Activated T-cell treated with anti-CD3 and anti-CD28 coated beads for 48 hours (primary cell): ENCODE results near the gene ZNF155.
"Not testable (repeated sequence)": the region's sequence is repeated elsewhere in the genome, so short reads cannot be mapped to it uniquely, and the experiment has no call there.

ENCODE experiments used
- DNase-seq: peaks from one replicate; pipeline ENCODE4 v3.0.0-alpha.2; 2020; ENCODE audit warnings: low read depth

Gene ZNF155

DNA sequence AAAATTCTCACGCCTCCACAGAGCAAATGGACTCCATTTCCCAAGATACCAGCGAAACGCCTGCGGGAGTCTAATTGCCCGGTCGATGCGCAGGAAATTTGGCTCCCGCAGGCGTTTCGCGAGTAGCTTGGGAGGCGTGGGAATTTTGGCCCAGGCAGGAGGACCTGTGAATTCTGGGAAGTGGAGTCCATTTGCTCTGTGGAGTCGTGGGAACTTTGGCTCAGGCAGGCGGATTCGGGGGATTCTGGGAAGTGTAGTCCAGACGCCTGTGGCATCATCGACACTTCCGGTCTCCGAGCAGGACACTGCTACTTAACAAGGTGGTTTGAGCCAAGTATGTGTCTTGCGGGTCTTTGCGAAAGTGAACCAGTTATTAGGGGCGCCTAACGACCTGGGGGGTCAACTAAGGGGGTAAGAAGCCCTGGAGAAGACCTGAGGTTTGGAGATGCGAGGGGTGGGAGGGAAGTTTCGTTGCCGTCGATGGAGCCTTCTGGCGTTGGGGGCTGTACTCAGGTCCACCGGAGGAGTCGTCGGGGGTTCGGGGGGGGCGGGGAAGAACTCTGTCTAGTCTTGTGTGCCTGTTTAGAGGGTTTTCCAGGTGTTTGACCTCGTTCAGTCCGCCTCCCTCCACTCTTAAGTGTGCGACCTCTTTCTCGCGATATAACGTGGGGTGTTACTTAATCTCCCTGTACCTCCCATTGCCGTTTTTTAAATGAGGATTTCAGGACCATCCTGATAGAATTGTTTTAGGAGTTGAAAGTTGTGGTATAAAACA lies at the start of gene ZNF155:
Gene ZNF155 (plus strand): TSS at position 277 of the 775 bp plus-strand sequence. CDS start 4,356 bp downstream, outside the sequence.
- DNase-seq, result peak; percentile 58

DNA sequence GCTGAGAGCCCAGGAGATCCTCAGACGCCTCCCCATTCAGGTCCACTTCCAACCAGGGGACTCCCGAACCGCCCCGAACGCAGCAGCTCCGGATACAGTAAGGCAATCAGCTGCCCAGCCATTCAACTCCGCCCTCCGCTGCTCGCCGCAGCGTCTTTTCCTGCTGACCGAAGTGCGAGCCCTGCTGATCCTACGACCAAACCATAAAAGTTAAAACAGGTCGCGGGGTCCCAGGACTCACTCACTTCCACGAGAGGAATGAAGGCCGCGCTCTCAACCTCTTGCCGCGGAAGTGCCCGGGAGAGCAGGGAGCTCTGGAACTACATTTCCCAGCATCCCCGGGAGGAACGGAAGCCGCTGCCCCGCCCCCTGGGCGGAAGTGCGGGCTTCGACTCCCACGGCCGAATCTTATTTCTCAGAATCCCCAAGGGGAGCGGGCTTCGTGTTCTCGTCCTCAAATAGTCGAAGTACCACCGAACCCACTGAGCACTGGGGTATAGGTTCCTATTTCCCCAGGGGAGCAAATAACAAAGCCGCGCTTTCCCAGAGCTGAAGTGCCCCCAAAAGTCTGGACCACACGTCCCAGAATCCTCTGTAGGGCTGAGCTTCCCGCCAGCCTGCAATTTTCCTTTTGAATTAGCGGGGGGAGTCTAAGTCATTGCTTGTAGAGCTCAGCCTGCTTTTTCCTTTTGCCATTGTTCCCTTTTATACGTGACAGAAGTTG lies 48.8 kb upstream of the ZNF155 start, which contains the start of gene ZNF45:
Gene ZNF45 (minus strand): TSS at position 298 of the 724 bp plus-strand sequence. CDS start 13,097 bp downstream, outside the sequence.
- peak; percentile 83 for DNase-seq

DNA sequence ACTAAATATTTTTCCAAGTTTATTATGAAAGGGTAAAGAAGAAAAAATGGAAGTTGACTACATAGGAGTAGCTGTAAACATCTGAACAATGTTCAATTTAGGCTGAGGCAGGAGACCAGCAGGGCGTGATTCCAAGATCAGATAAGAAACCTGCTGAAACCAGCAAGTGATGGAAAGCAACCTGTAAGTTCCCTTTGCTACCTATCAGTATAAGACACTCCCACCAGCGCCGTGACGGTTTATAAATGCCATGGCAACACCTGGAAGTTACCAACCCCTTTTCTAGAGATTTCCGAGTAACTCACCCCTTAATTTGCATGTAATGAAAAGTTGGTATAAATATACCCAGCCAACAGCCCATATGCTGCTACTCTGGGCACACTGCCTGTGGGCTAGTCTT lies 47.8 kb upstream of the ZNF155 start:
- no peak for DNase-seq

- no peak for DNase-seq
Observed at GRCh38 chr19:43939557-43940260, 44.3 kb upstream of the ZNF155 start.

GRCh38 chr19:43940719-43941118 lies 43.3 kb upstream of the ZNF155 start:
- no peak for DNase-seq

DNA sequence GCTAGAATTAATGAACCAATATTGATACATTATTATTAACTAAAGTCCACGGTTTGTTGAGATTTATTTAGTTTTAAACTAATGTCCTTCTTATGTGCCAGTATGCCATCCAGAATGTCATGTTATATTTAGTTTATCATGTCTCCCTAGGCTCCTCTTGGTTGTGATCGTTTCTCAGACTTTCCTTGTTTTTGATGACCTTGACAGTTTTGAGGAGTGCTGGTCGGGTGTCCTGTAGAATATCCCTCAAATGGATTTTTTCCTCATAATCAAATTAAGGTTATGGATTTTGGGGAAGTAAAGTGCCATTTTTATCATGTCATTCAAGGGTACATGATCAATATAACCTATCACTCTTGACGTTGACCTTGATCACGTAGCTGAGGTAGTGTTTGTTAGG lies 42.8 kb upstream of the ZNF155 start:
- no peak for DNase-seq

- not testable (repeated sequence) for DNase-seq
Observed at GRCh38 chr19:43947412-43947811, 36.6 kb upstream of the ZNF155 start.

DNA sequence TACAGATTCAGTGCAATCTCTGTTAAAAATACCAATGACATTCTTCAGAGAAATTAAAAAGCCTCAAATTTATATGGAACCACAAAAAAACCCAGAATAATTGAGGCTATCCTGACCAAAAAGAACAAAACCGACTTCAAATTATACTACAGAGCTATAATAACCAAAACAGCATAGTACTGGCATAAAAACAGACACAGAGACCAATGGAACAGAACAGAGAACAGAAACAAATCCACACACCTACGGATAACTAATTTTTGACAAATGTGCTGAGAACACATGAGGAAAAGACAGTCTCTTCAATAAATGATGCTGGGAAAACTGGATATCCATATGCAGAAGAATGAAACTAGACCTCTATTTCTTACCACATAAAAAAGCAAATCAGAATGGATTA lies 34.2 kb upstream of the ZNF155 start:
- not testable (repeated sequence) for DNase-seq

DNA sequence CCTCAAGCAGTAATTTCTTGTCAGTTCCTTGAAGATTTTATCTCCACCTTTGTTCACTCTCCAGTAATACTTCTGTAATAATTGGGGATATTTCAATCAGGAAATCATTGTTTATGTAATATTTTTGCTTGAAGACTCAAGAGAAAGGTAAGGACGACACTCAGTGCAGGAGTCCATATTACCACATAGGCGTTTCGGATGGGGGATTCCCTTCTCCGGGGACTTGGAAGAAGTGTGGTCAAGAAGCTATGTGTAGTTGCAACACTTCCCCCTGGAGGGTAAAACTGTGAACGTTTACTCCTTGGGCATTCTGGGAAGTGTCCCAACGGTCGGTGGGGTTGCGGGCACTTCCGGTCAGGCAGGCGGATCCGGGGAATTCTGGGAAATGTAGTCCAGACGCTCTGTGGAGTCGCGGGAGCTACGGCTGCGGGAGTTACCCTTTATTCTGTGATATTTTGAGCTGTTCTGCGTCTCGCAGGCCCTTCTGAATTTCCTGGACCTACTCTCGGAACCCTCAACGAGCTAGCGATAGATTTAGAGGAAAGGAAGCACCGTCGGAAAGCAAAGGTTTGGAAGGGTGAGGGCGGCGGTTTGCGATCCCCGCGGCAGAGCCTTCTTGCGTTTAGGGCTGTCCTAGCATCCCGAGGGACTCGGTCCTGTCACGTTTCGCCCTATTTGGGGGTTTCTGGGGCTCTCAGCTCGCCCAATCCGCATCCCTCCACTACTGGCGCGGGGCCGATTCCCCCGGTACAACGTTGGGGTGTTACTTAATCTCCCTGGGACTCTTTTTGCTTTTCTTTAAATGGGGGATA lies 32.9 kb upstream of the ZNF155 start, which contains the start of gene ZNF221:
Gene ZNF221 (plus strand): TSS at position 395 of the 812 bp plus-strand sequence. CDS start 11,499 bp downstream, outside the sequence.
- DNase-seq, result peak; percentile 58

GRCh38 chr19:43956827-43957226 lies 27.2 kb upstream of the ZNF155 start:
- no peak for DNase-seq

GRCh38 chr19:43957891-43958290 lies 26.1 kb upstream of the ZNF155 start:
- DNase-seq, result no peak

GRCh38 chr19:43960411-43960810 lies 23.6 kb upstream of the ZNF155 start:
- no peak for DNase-seq

GRCh38 chr19:43966079-43966694 lies 17.8 kb upstream of the ZNF155 start:
- DNase-seq, result no peak

- no peak for DNase-seq
Observed at GRCh38 chr19:43976732-43977131, 7.3 kb upstream of the ZNF155 start.

DNA sequence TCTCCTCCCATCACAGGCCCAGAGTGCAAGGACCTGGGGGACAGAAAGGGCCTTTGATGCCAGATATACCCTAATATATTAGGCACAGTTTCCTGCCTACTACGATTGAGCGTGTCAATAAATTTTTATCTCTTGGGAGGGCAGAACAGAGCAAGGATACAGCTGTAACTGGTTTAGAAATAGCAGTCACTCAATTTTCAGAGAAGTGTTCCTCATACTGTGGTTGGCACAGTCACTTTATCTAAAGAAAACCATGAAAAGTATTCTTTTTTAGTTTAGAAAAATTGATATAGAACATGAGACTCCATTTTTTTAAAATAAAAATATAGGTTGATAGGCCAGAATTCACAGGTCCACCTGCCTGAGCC lies 460 bp upstream of the ZNF155 start:
- DNase-seq, result no peak

GRCh38 chr19:43984687-43985000 lies 656 bp downstream of the ZNF155 start:
- no peak for DNase-seq

GRCh38 chr19:43997631-43998290 lies 13.8 kb downstream of the ZNF155 start:
- DNase-seq, result no peak

DNA sequence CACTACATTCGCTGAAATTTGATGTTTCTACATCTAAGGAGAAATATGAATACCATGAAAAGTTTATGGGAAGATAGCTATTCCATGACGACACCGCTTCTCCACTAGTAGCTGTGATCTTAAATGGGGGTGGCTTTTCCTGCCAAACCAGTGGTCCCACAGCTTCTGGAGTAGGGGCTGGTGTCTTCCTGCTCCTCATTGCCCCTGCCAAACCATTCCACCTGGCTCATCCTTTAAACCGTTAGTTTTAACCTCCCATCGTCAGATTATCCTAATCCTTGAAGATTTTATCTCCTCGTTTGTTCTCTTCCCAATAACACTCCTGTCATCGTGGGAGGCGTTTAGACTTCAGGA lies 18.2 kb downstream of the ZNF155 start:
- DNase-seq, result no peak

DNA sequence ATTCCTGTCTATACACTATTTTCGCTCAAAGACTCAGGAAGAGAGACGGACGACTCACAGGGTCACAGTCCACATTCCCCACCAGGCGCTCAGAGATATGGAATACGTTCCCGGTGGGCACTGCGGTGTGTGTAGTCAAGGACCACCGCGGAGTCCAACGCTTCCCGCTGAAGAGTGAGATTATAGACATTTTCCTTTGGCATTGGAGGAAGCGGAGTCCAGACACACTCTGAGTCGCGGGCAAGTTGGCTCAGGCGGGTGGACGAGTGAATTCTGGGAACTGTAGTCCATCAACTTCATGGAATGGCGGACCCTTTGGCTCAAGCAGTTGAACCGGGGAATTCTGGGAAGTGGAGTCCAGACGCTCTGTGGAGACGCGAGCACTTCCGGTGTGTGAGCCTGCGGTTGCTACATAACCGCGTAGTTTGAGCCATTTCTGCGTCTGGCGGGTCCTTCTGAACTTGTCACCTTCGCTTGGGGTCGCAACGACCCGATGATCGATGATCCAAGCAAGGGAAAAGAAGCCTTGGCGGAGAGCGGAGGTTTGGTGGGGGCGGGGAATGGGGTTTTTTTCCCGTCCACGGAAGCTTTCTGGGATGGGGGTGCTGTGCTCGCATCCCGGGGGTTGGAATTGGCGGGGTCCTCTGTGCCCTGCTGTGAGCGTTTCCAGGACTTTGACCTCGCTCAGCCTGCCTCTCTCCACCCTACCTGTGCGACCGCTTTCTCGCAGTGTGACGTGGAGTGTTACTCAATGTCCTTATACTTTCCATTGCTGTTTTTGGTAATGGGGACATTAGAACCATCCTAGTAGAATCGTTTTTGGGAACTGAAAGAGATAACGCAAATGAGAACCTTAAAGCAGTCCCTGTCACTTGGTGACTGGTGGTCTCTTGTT lies 18.8 kb downstream of the ZNF155 start, which contains the start of gene ZNF230:
Gene ZNF230 (plus strand): TSS at position 392 of the 895 bp plus-strand sequence. CDS start 4,122 bp downstream, outside the sequence.
- DNase-seq, result peak; percentile 70
